ENCODE measurements around the gene KCNE4.

DNA sequence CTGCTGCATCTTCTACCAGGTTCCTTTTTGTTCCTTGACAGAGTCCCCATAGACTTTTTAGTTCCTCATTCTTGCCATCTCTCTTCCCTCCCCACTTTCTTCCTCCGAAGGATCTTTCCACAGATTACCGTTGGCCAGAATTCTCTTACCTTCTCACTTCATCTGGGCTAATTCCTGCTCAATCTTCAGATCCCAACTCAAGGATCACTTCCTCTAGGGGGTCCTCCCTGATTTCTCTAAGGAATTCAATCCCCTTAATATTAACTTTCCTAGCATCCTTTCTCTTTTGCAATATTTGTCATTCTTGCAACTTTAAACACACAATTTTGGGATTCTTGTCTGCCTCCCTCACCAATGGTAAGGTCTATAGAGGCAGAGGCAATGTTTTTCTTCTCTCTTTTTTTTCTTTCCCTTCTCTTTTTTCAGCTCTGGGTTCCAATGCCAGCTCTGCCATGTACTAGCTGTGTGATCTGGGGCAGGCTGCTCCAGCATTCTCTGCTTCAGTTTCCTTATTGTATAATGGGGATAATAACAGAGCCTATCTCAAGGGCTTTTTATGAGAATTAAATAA lies 5.4 kb upstream of the KCNE4 start:
- TF ChIP-seq, protein P1, sequence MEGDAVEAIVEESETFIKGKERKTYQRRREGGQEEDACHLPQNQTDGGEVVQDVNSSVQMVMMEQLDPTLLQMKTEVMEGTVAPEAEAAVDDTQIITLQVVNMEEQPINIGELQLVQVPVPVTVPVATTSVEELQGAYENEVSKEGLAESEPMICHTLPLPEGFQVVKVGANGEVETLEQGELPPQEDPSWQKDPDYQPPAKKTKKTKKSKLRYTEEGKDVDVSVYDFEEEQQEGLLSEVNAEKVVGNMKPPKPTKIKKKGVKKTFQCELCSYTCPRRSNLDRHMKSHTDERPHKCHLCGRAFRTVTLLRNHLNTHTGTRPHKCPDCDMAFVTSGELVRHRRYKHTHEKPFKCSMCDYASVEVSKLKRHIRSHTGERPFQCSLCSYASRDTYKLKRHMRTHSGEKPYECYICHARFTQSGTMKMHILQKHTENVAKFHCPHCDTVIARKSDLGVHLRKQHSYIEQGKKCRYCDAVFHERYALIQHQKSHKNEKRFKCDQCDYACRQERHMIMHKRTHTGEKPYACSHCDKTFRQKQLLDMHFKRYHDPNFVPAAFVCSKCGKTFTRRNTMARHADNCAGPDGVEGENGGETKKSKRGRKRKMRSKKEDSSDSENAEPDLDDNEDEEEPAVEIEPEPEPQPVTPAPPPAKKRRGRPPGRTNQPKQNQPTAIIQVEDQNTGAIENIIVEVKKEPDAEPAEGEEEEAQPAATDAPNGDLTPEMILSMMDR (conservative IDR thresholded peaks at IDR 0.05; ENCODE audit: low read length) = no peak
- no peak for TF ChIP-seq EZH2phosphoT487 (IDR thresholded peaks at IDR 0.05; ENCODE audit: borderline replicate concordance)
